H9 (cell line): ENCODE measurements around the gene GRIK4. TPM values are rescaled to one million over a fixed set of nuclear protein-coding genes. Genes with fewer than 3 reads are reported as not detected.

Source experiments
- DNase-seq: peaks from one replicate; pipeline ENCODE4 v3.0.0-alpha.2; 2017
- H2AFZ ChIP-seq: one replicate; pipeline ENCODE4 v1.6.1; 2013; ENCODE audit warnings: mild to moderate bottlenecking, low read length, control low read depth, moderate library complexity
- H2AK5ac ChIP-seq: 2 replicates; pipeline ENCODE4 v1.6.1; 2013; ENCODE audit warnings: low read length, control low read depth, mixed read lengths; ENCODE audit not compliant: insufficient read length
- H2BK120ac ChIP-seq: one replicate; pipeline ENCODE4 v1.6.1; 2013; ENCODE audit warnings: low read depth, mild to moderate bottlenecking, low read length, control low read depth, inconsistent platforms; ENCODE audit not compliant: poor library complexity, severe bottlenecking
- H2BK12ac ChIP-seq: 2 replicates; pipeline ENCODE4 v1.6.1; 2013; ENCODE audit warnings: low read length, control low read depth, mixed read lengths, low read depth; ENCODE audit not compliant: insufficient read length
- H2BK15ac ChIP-seq: 2 replicates; pipeline ENCODE4 v1.6.1; 2013; ENCODE audit warnings: low read depth, low read length, control low read depth
- H2BK20ac ChIP-seq: one replicate; pipeline ENCODE4 v1.6.1; 2013; ENCODE audit warnings: low read depth, mild to moderate bottlenecking, low read length, control low read depth, inconsistent platforms; ENCODE audit not compliant: poor library complexity, severe bottlenecking
- H2BK5ac ChIP-seq: 2 replicates; pipeline ENCODE4 v1.6.1; 2013; ENCODE audit warnings: low read length, control low read depth, mixed read lengths; ENCODE audit not compliant: insufficient read length
- H3K14ac ChIP-seq: 2 replicates; pipeline ENCODE4 v1.6.1; 2013; ENCODE audit warnings: low read length, control low read depth; ENCODE audit not compliant: insufficient read depth
- H3K18ac ChIP-seq: 2 replicates; pipeline ENCODE4 v1.6.1; 2013; ENCODE audit warnings: low read depth, mild to moderate bottlenecking, mixed read lengths, low read length, control low read depth; ENCODE audit not compliant: insufficient read length
- H3K23ac ChIP-seq: 2 replicates; pipeline ENCODE4 v1.6.1; 2013; ENCODE audit warnings: low read length, control low read depth, mixed read lengths, low read depth; ENCODE audit not compliant: insufficient read length
- H3K23me2 ChIP-seq: 2 replicates; pipeline ENCODE4 v1.6.1; 2013; ENCODE audit warnings: low read depth, mild to moderate bottlenecking, mixed read lengths, low read length, control low read depth; ENCODE audit not compliant: insufficient read length, poor library complexity, severe bottlenecking
- H3K27ac ChIP-seq: 2 replicates; pipeline ENCODE4 v1.5.1; 2013; ENCODE audit warnings: low read length, control low read depth, mixed read lengths, low read depth; ENCODE audit not compliant: insufficient read length
- H3K27me3 ChIP-seq: 2 replicates; pipeline ENCODE4 v1.6.1; 2013; ENCODE audit warnings: low read length, control low read depth, inconsistent platforms; ENCODE audit not compliant: insufficient read depth
- H3K4ac ChIP-seq: 2 replicates; pipeline ENCODE4 v1.6.1; 2013; ENCODE audit warnings: low read depth, mild to moderate bottlenecking, control low read depth, inconsistent platforms, low read length, moderate library complexity
- H3K4me1 ChIP-seq: 2 replicates; pipeline ENCODE4 v1.6.1; 2013; ENCODE audit warnings: low read length, control low read depth, inconsistent platforms; ENCODE audit not compliant: insufficient read depth
- H3K4me2 ChIP-seq: 2 replicates; pipeline ENCODE4 v1.6.1; 2013; ENCODE audit warnings: low read length, control low read depth, mixed read lengths; ENCODE audit not compliant: insufficient read length, insufficient read depth
- H3K56ac ChIP-seq: 2 replicates; pipeline ENCODE4 v1.6.1; 2013; ENCODE audit warnings: low read depth, mild to moderate bottlenecking, mixed read lengths, low read length, control low read depth; ENCODE audit not compliant: insufficient read length
- H3K79me1 ChIP-seq: 2 replicates; pipeline ENCODE4 v1.6.1; 2013; ENCODE audit warnings: low read depth, mild to moderate bottlenecking, moderate library complexity, low read length, control low read depth, inconsistent platforms; ENCODE audit not compliant: insufficient read depth, poor library complexity, severe bottlenecking
- H3K79me2 ChIP-seq: 2 replicates; pipeline ENCODE4 v1.6.1; 2013; ENCODE audit warnings: low read length, control low read depth, inconsistent platforms; ENCODE audit not compliant: insufficient read depth
- H3K9ac ChIP-seq: 2 replicates; pipeline ENCODE4 v1.6.1; 2013; ENCODE audit warnings: low read length, control low read depth, mixed read lengths; ENCODE audit not compliant: insufficient read length; ENCODE audit errors: extremely low read depth
- H3K9me3 ChIP-seq: one replicate; pipeline ENCODE4 v1.6.1; 2013; ENCODE audit warnings: low read depth, low read length, inconsistent platforms; ENCODE audit not compliant: control insufficient read depth
- H3T11ph ChIP-seq: one replicate; pipeline ENCODE4 v1.6.1; 2013; ENCODE audit warnings: mild to moderate bottlenecking, low read length, control low read depth, inconsistent platforms
- H4K20me1 ChIP-seq: one replicate; pipeline ENCODE4 v1.6.1; 2013; ENCODE audit not compliant: control insufficient read depth, insufficient read length, insufficient read depth
- H4K5ac ChIP-seq: 2 replicates; pipeline ENCODE4 v1.6.1; 2013; ENCODE audit warnings: low read depth, mild to moderate bottlenecking, mixed read lengths, low read length, control low read depth; ENCODE audit not compliant: insufficient read length
- H4K8ac ChIP-seq: replicated peaks from 2 replicates; pipeline ENCODE4 v1.6.1; 2013; ENCODE audit warnings: low read length, control low read depth, mixed read lengths, low read depth; ENCODE audit not compliant: insufficient read length
- H4K91ac ChIP-seq: 2 replicates; pipeline ENCODE4 v1.6.1; 2013; ENCODE audit warnings: low read depth, mild to moderate bottlenecking, moderate library complexity, mixed read lengths, low read length, control low read depth; ENCODE audit not compliant: insufficient read length
- H3K27ac Mint-ChIP-seq, 3 experiments: 2 replicates in 2 of 3; 3 replicates in 1 of 3; pipeline ENCODE4 v1.8.0; 2020 to 2021; ENCODE audit warnings: mixed read lengths in 3 of 3, mild to moderate bottlenecking in 1 of 3, moderate library complexity in 1 of 3
- H3K27me3 Mint-ChIP-seq: 2 replicates; pipeline ENCODE4 v1.8.0; 2021; ENCODE audit warnings: low read depth, mild to moderate bottlenecking, moderate library complexity, mixed read lengths
- H3K36me3 Mint-ChIP-seq, 3 experiments: 2 replicates in 2 of 3; 3 replicates in 1 of 3; pipeline ENCODE4 v1.8.0; 2020 to 2021; ENCODE audit warnings: low read depth in 3 of 3, mixed read lengths in 3 of 3; ENCODE audit not compliant: insufficient read depth in 1 of 3
- H3K4me1 Mint-ChIP-seq, 2 experiments: 2 replicates each; pipeline ENCODE4 v1.8.0; 2020; ENCODE audit warnings: mixed read lengths in 2 of 2
- H3K4me3 Mint-ChIP-seq, 2 experiments: 2 replicates in 1 of 2; 3 replicates in 1 of 2; pipeline ENCODE4 v1.8.0; 2020 to 2021; ENCODE audit warnings: mild to moderate bottlenecking in 2 of 2, mixed read lengths in 2 of 2, moderate library complexity in 1 of 2
- H3K9me3 Mint-ChIP-seq, 2 experiments: 2 replicates in 1 of 2; 3 replicates in 1 of 2; pipeline ENCODE4 v1.8.0; 2020; ENCODE audit warnings: mild to moderate bottlenecking in 2 of 2, mixed read lengths in 2 of 2, moderate library complexity in 1 of 2
- CTCF ChIP-seq: fragments of 200-600 bp; sonication (generic); conservative IDR thresholded peaks from 3 replicates; pipeline ENCODE4 v1.8.0; 2021; ENCODE audit warnings: antibody characterized with exemption, mild to moderate bottlenecking
- WGBS: extraction: QIAGEN DNeasy Blood & Tissue Kit; methylation state at CpG from one replicate; pipeline ENCODE4 v1.1.7; 2013; ENCODE audit warnings: missing lambda C conversion rate, low lambda C conversion rate, mixed read lengths; ENCODE audit not compliant: insufficient read length; ENCODE audit errors: extremely low coverage; 5-methylcytosine and 5-hydroxymethylcytosine counted together
- total RNA-seq: library from RNA; stranded (reverse); gene quantifications from 2 replicates; pipeline ENCODE4 v1.2.1, GENCODE V29; 2021

Gene GRIK4
- total RNA-seq, 1 experiment from 2014 or later = 2.3 TPM

GRCh38 chr11:120568572-120569307 lies 57.2 kb downstream of the GRIK4 start:
- Histone ChIP-seq H3K27me3 (peaks cover 5% of the 10 kb centered on the region; the same call in 1 of the 2 replicates), H2BK120ac (no peak overlapping the region), H3T11ph (no peak overlapping the region), H2BK20ac (no peak overlapping the region), H3K14ac (no peak overlapping the region), H3K23ac (no peak overlapping the region), H3K18ac (no peak overlapping the region), H3K56ac (no peak overlapping the region), H4K8ac (no peak overlapping the region), H4K20me1 (no peaks in the 10 kb centered on the region), H2BK15ac (no peak overlapping the region), H4K91ac (no peak overlapping the region), H2AK5ac (no peak overlapping the region), H2AFZ (no peak overlapping the region), H4K5ac (no peak overlapping the region), H3K27ac (no peak overlapping the region), H3K4me1 (no peaks in the 10 kb centered on the region; the same call in 1 of the 2 replicates), H3K9me3 (no peaks in the 10 kb centered on the region), H3K4ac (no peak overlapping the region), H3K79me2 (no peaks in the 10 kb centered on the region), H2BK5ac (no peak overlapping the region), H3K4me2 (no peak overlapping the region), H3K9ac (no peak overlapping the region), H3K79me1 (no peaks in the 10 kb centered on the region), H3K23me2 (peaks cover 8% of the 10 kb centered on the region), H2BK12ac (no peak overlapping the region)
- H3K4me3 Mint-ChIP-seq = no peak overlapping the region
- peaks cover 0 to 6% (median 0%) of the 10 kb centered on the region in 3 experiments; a peak in 3 of 7 replicates for H3K36me3 Mint-ChIP-seq
- TF ChIP-seq CTCF = no peak
- H3K4me1 Mint-ChIP-seq = peaks cover 51 to 60% of the 10 kb centered on the region in 2 experiments
- H3K9me3 Mint-ChIP-seq = peaks cover 0 to 5% of the 10 kb centered on the region in 2 experiments; a peak in 1 of 5 replicates
- no peak for DNase-seq
- peaks cover 62% of the 10 kb centered on the region for H3K27me3 Mint-ChIP-seq
- H3K27ac Mint-ChIP-seq = 0 out of 7 replicates have a peak overlapping the region, but pooled peaks of 1 of the 3 experiments have one; percentile 17
- WGBS = no CpG with 5 or more reads among the region's 8 CpGs
